Caco-2 (cell line): ENCODE results near the gene VWA8. TPM values are rescaled to one million over a fixed set of nuclear protein-coding genes. Genes with fewer than 3 reads are reported as not detected.

ENCODE experiments used
- BruUV-seq: library from RNA; stranded (reverse); fragments of 400-500 nt; replicated peaks from 2 replicates; lab custom pipeline; 2021; lab: Mats Ljungman, UMichigan
- CTCF ChIA-PET: fragments of 300-600 bp; sonication (Branson Sonifier 250); formaldehyde crosslinking; loops from one replicate; lab custom pipeline; 2022; ENCODE audit warnings: antibody characterized with exemption; lab: Charles Lee
- POLR2A ChIA-PET: fragments of 300-600 bp; sonication (Branson Sonifier 250); formaldehyde crosslinking; loops from one replicate; lab custom pipeline; 2022; ENCODE audit warnings: antibody characterized with exemption; lab: Charles Lee
- DNase-seq, 2 experiments: peaks; one replicate each; pipeline versions ENCODE4 v3.0.0 to v3.0.0-alpha.2; 2020 to 2022
- H3K27me3 ChIP-seq: replicated peaks from 2 replicates; pipeline ENCODE4 v1.6.0; 2011; ENCODE audit warnings: low read length; ENCODE audit not compliant: control insufficient read depth, insufficient read depth
- H3K36me3 ChIP-seq: 2 replicates; pipeline ENCODE4 v1.5.1; 2011; ENCODE audit warnings: low read length; ENCODE audit not compliant: control insufficient read depth, insufficient read depth
- H3K4me1 ChIP-seq: fragments of 250-450 bp; sonication (Bioruptor Pico); 2 replicates; pipeline ENCODE4 v1.5.1; 2020; ENCODE audit warnings: mild to moderate bottlenecking
- H3K4me3 ChIP-seq: 2 replicates; pipeline ENCODE4 v1.5.1; 2011; ENCODE audit warnings: low read depth, mild to moderate bottlenecking, control low read depth, low read length
- H3K9me3 ChIP-seq: fragments of 250-450 bp; sonication (Bioruptor Pico); 2 replicates; pipeline ENCODE4 v1.5.1; 2020; ENCODE audit warnings: mild to moderate bottlenecking, moderate library complexity
- H3K27ac Mint-ChIP-seq: one replicate; pipeline ENCODE4 v1.8.0; 2022; ENCODE audit warnings: mixed read lengths; ENCODE audit not compliant: unreplicated experiment
- H3K27me3 Mint-ChIP-seq: one replicate; pipeline ENCODE4 v1.8.0; 2022; ENCODE audit warnings: mixed read lengths; ENCODE audit not compliant: insufficient read depth, unreplicated experiment
- H3K36me3 Mint-ChIP-seq: one replicate; pipeline ENCODE4 v1.8.0; 2022; ENCODE audit warnings: mild to moderate bottlenecking, mixed read lengths; ENCODE audit not compliant: insufficient read depth, unreplicated experiment
- H3K4me1 Mint-ChIP-seq: one replicate; pipeline ENCODE4 v1.8.0; 2022; ENCODE audit warnings: low read depth, mixed read lengths; ENCODE audit not compliant: unreplicated experiment
- H3K4me3 Mint-ChIP-seq: one replicate; pipeline ENCODE4 v1.8.0; 2022; ENCODE audit warnings: mild to moderate bottlenecking, moderate library complexity, mixed read lengths; ENCODE audit not compliant: unreplicated experiment
- H3K9me3 Mint-ChIP-seq: one replicate; pipeline ENCODE4 v1.8.0; 2022; ENCODE audit warnings: mixed read lengths; ENCODE audit not compliant: unreplicated experiment
- CTCF ChIP-seq, 2 experiments: fragments of 200-600 bp in 1 of 2; IDR thresholded peaks; 1 replicate in 1 of 2; 2 replicates in 1 of 2; pipeline versions ENCODE4 v1.5.1 to v1.8.0; 2011 to 2022; ENCODE audit warnings: antibody characterized with exemption in 1 of 2, control low read depth in 1 of 2, inconsistent platforms in 1 of 2, low read depth in 1 of 2, low read length in 1 of 2, mild to moderate bottlenecking in 1 of 2, moderate library complexity in 1 of 2; ENCODE audit not compliant: insufficient read depth in 1 of 2, severe bottlenecking in 1 of 2, unreplicated experiment in 1 of 2
- intact Hi-C: fragments of 100-400 bp; cut with micrococcal nuclease; formaldehyde crosslinking; loops from one replicate; pipeline ENCODE4 v1.10.0; 2022; ENCODE audit not compliant: unreplicated experiment
- total RNA-seq: library from RNA; stranded (reverse); gene quantifications from 2 replicates; pipeline ENCODE4 v1.2.3, GENCODE V29; 2022

The VWA8 gene
- total RNA-seq, 1 experiment from 2014 or later, result 20.7 TPM

- no peaks in the 10 kb centered on the region for H3K36me3 ChIP-seq
- Mint-ChIP-seq H3K27me3 (no peaks in the 10 kb centered on the region), H3K9me3 (no peaks in the 10 kb centered on the region), H3K36me3 (no peaks in the 10 kb centered on the region), H3K4me1 (peaks cover 6% of the 10 kb centered on the region), H3K4me3 (no peak overlapping the region), H3K27ac (no peak overlapping the region)
- POLR2A ChIA-PET, result no interaction called here
- H3K27me3 ChIP-seq, result no peaks in the 10 kb centered on the region
- no peak overlapping the region for H3K4me3 ChIP-seq
- intact Hi-C loops, result no loop called here
- BruUV-seq, result no TSS peak
- peaks cover 4% of the 10 kb centered on the region; the same call in 1 of the 2 replicates for H3K4me1 ChIP-seq
- CTCF ChIA-PET, result no interaction called here
- H3K9me3 ChIP-seq, result no peaks in the 10 kb centered on the region
- DNase-seq, result no peak
- TF ChIP-seq CTCF (IDR thresholded peaks at IDR 0.05; ENCODE audit: insufficient read depth in 1 of 2, low read depth in 1 of 2, low read length in 1 of 2, severe bottlenecking in 1 of 2, unreplicated experiment in 1 of 2), result no peak
Measured at GRCh38 chr13:41934994-41935393, 25.9 kb downstream of the VWA8 start.

- CTCF ChIA-PET, result interaction anchor here (0.6 kb wide), 1 partner anchor 266 kb away, joined by 4 read pairs; no protein-coding TSS in a partner anchor
- Histone ChIP-seq H3K4me3 (no peak overlapping the region), H3K4me1 (peaks cover 4% of the 10 kb centered on the region; the same call in 1 of the 2 replicates), H3K27me3 (no peaks in the 10 kb centered on the region), H3K36me3 (no peaks in the 10 kb centered on the region), H3K9me3 (no peaks in the 10 kb centered on the region)
- Mint-ChIP-seq H3K27me3 (no peaks in the 10 kb centered on the region), H3K36me3 (no peaks in the 10 kb centered on the region), H3K9me3 (no peaks in the 10 kb centered on the region), H3K4me3 (no peak overlapping the region), H3K27ac (no peak overlapping the region), H3K4me1 (peaks cover 6% of the 10 kb centered on the region)
- intact Hi-C loops, result no loop called here
- POLR2A ChIA-PET, result no interaction called here
- no peak for DNase-seq
- no peak for TF ChIP-seq CTCF (IDR thresholded peaks at IDR 0.05; ENCODE audit: insufficient read depth in 1 of 2, low read depth in 1 of 2, low read length in 1 of 2, severe bottlenecking in 1 of 2, unreplicated experiment in 1 of 2)
- BruUV-seq, result no TSS peak
Measured at GRCh38 chr13:41934120-41934519, 26.8 kb downstream of the VWA8 start.

GRCh38 chr13:41931337-41931736 is 29.6 kb downstream of the VWA8 start:
- no peaks in the 10 kb centered on the region for H3K9me3 ChIP-seq
- no peak for DNase-seq
- no peak for TF ChIP-seq CTCF (IDR thresholded peaks at IDR 0.05; ENCODE audit: insufficient read depth in 1 of 2, low read depth in 1 of 2, low read length in 1 of 2, severe bottlenecking in 1 of 2, unreplicated experiment in 1 of 2)
- no peaks in the 10 kb centered on the region for H3K36me3 ChIP-seq
- no peaks in the 10 kb centered on the region for H3K27me3 ChIP-seq
- BruUV-seq, result no TSS peak
- Mint-ChIP-seq H3K36me3 (no peaks in the 10 kb centered on the region), H3K4me3 (no peak overlapping the region), H3K4me1 (peaks cover 6% of the 10 kb centered on the region), H3K9me3 (no peaks in the 10 kb centered on the region), H3K27ac (no peak overlapping the region), H3K27me3 (no peaks in the 10 kb centered on the region)
- ChIA-PET POLR2A (no interaction called here), CTCF (no interaction called here)
- intact Hi-C loops, result no loop called here
- H3K4me3 ChIP-seq, result no peak overlapping the region
- H3K4me1 ChIP-seq, result peaks cover 4% of the 10 kb centered on the region; the same call in 1 of the 2 replicates
